Measurements from ENCODE around the gene ALAS1. TPM values are rescaled to one million over a fixed set of nuclear protein-coding genes. Genes with fewer than 3 reads are reported as not detected.

The ALAS1 gene
- total RNA-seq, 1 experiment from 2014 or later, result 29.2 TPM

GRCh38 chr3:52183786-52184445, 14.0 kb upstream of the ALAS1 start:
- DNase-seq (ENCODE audit: unreplicated experiment), result no peak
- Mint-ChIP-seq H3K4me1 (ENCODE audit: insufficient read depth, unreplicated experiment) (peaks cover 5% of the 10 kb centered on the region), H3K27me3 (ENCODE audit: insufficient read depth, unreplicated experiment) (no peaks in the 10 kb centered on the region), H3K4me3 (ENCODE audit: unreplicated experiment) (no peak overlapping the region), H3K27ac (ENCODE audit: low read depth, unreplicated experiment) (no peak overlapping the region), H3K9me3 (ENCODE audit: unreplicated experiment) (no peaks in the 10 kb centered on the region), H3K36me3 (ENCODE audit: insufficient read depth, unreplicated experiment) (no peaks in the 10 kb centered on the region)
- intact Hi-C loops (cut with micrococcal nuclease), result no loop called here
- POLR2A ChIA-PET, result interaction anchor here (0.7 to 1.1 kb wide), 2 partner anchors 29 to 33 kb away, joined by 3 to 4 read pairs; partner anchors contain the start of gene POC1A
- no TSS peak for BruUV-seq (replicated peaks)
- CTCF ChIA-PET, result interaction anchor here (0.6 to 1.1 kb wide), 3 partner anchors 37 to 172 kb away, joined by 3 to 5 read pairs (median 3); no protein-coding TSS in a partner anchor
- TF ChIP-seq, protein P1, sequence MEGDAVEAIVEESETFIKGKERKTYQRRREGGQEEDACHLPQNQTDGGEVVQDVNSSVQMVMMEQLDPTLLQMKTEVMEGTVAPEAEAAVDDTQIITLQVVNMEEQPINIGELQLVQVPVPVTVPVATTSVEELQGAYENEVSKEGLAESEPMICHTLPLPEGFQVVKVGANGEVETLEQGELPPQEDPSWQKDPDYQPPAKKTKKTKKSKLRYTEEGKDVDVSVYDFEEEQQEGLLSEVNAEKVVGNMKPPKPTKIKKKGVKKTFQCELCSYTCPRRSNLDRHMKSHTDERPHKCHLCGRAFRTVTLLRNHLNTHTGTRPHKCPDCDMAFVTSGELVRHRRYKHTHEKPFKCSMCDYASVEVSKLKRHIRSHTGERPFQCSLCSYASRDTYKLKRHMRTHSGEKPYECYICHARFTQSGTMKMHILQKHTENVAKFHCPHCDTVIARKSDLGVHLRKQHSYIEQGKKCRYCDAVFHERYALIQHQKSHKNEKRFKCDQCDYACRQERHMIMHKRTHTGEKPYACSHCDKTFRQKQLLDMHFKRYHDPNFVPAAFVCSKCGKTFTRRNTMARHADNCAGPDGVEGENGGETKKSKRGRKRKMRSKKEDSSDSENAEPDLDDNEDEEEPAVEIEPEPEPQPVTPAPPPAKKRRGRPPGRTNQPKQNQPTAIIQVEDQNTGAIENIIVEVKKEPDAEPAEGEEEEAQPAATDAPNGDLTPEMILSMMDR (IDR thresholded peaks at IDR 0.05; ENCODE audit: unreplicated experiment), result no peak

GRCh38 chr3:52184690-52185089, 13.3 kb upstream of the ALAS1 start:
- DNase-seq (ENCODE audit: unreplicated experiment), result no peak
- Mint-ChIP-seq H3K4me1 (ENCODE audit: insufficient read depth, unreplicated experiment) (peaks cover 5% of the 10 kb centered on the region), H3K4me3 (ENCODE audit: unreplicated experiment) (no peak overlapping the region), H3K9me3 (ENCODE audit: unreplicated experiment) (no peaks in the 10 kb centered on the region), H3K27ac (ENCODE audit: low read depth, unreplicated experiment) (no peak overlapping the region), H3K36me3 (ENCODE audit: insufficient read depth, unreplicated experiment) (no peaks in the 10 kb centered on the region), H3K27me3 (ENCODE audit: insufficient read depth, unreplicated experiment) (no peaks in the 10 kb centered on the region)
- intact Hi-C loops (cut with micrococcal nuclease), result no loop called here
- ChIA-PET CTCF (interaction anchor here (0.6 to 1.1 kb wide), 2 partner anchors 36 to 850 kb away, joined by 4 to 5 read pairs; no protein-coding TSS in a partner anchor), POLR2A (interaction anchor here (0.7 kb wide), 1 partner anchor 30 kb away, joined by 3 read pairs; the partner anchor contains the start of gene POC1A)
- TF ChIP-seq, protein P1 (IDR thresholded peaks at IDR 0.05; ENCODE audit: unreplicated experiment), result no peak
- no TSS peak for BruUV-seq (replicated peaks)

DNA sequence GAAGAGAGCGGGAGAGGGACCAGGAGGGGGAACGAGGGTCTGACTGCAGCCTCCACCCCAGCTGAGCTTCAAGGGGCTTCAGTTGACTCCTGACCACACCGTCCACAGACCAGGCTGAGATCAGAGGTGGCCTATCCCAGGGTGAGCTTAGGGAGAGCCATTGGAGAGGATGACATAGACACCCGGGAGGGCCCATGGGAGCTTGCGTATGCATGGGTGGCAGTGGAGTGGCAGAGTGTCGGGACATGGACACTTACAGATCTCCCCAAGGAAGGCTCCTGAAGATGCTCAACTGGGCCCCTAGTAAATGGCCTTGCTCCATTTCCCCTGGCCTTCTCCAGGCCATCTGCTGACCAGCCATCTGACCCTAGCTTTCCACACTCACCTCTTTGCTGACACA, 12.6 kb upstream of the ALAS1 start:
- H3K4me1 Mint-ChIP-seq (ENCODE audit: insufficient read depth, unreplicated experiment), result peaks cover 8% of the 10 kb centered on the region
- no peak overlapping the region for H3K27ac Mint-ChIP-seq (ENCODE audit: low read depth, unreplicated experiment)
- intact Hi-C loops (cut with micrococcal nuclease), result no loop called here
- H3K4me3 Mint-ChIP-seq (ENCODE audit: unreplicated experiment), result no peak overlapping the region
- H3K36me3 Mint-ChIP-seq (ENCODE audit: insufficient read depth, unreplicated experiment), result no peaks in the 10 kb centered on the region
- no TSS peak for BruUV-seq (replicated peaks)
- DNase-seq (ENCODE audit: unreplicated experiment), result no peak
- CTCF ChIA-PET, result interaction anchor here (0.6 to 1.9 kb wide), 2 partner anchors 35 to 849 kb away, joined by 4 to 6 read pairs; no protein-coding TSS in a partner anchor
- TF ChIP-seq, protein P1 (IDR thresholded peaks at IDR 0.05; ENCODE audit: unreplicated experiment), result no peak
- POLR2A ChIA-PET, result no interaction called here
- H3K27me3 Mint-ChIP-seq (ENCODE audit: insufficient read depth, unreplicated experiment), result no peaks in the 10 kb centered on the region
- H3K9me3 Mint-ChIP-seq (ENCODE audit: unreplicated experiment), result no peaks in the 10 kb centered on the region

DNA sequence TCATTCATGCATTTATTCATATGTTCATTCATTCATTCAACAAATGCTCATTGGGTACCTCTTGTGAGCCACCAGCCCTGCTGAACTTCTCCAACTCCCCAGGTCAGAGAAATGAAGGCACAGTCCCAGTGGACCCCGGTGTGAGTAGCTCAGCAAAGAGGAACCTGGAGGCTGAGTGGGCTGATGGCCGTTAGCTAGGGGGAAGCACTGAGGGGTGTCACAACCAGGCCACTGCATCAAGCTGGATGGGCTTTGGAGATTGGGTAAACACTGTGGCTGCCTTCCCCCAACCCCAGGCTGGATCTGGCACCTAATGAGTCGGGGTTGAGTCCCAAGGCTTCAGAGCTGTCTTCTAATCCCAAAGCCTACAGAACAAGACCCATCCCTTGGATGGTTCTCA, 12.1 kb upstream of the ALAS1 start:
- BruUV-seq (replicated peaks), result no TSS peak
- H3K4me1 Mint-ChIP-seq (ENCODE audit: insufficient read depth, unreplicated experiment), result peaks cover 13% of the 10 kb centered on the region
- CTCF ChIA-PET, result interaction anchor here (1.9 kb wide), 1 partner anchor 35 kb away, joined by 6 read pairs; no protein-coding TSS in a partner anchor
- intact Hi-C loops (cut with micrococcal nuclease), result no loop called here
- H3K4me3 Mint-ChIP-seq (ENCODE audit: unreplicated experiment), result no peak overlapping the region
- no peaks in the 10 kb centered on the region for H3K9me3 Mint-ChIP-seq (ENCODE audit: unreplicated experiment)
- no peak overlapping the region for H3K27ac Mint-ChIP-seq (ENCODE audit: low read depth, unreplicated experiment)
- POLR2A ChIA-PET, result interaction anchor here (0.7 kb wide), 1 partner anchor 31 kb away, joined by 3 read pairs; no protein-coding TSS in a partner anchor
- H3K36me3 Mint-ChIP-seq (ENCODE audit: insufficient read depth, unreplicated experiment), result no peaks in the 10 kb centered on the region
- DNase-seq (ENCODE audit: unreplicated experiment), result no peak
- H3K27me3 Mint-ChIP-seq (ENCODE audit: insufficient read depth, unreplicated experiment), result no peaks in the 10 kb centered on the region
- TF ChIP-seq, protein P1 (IDR thresholded peaks at IDR 0.05; ENCODE audit: unreplicated experiment), result no peak

Measured in MCF 10A (cell line).